Liver (tissue), 9 donors: Measurements from ENCODE around the gene KRTAP12-4. TPM values are rescaled to one million over a fixed set of nuclear protein-coding genes. Genes with fewer than 3 reads are reported as not detected.

ENCODE experiments used
- DNase-seq: peaks from one replicate; pipeline ENCODE4 v3.0.0-alpha.2; 2017; ENCODE audit warnings: low spot score
- H3K27ac ChIP-seq, 2 donors: one replicate each; pipeline ENCODE4 v1.7.0; 2013; ENCODE audit warnings: inconsistent platforms in 2 of 2, low read length in 2 of 2, control low read depth in 1 of 2, low read depth in 1 of 2, mild to moderate bottlenecking in 1 of 2
- H3K27me3 ChIP-seq, 4 donors: one replicate each; pipeline versions ENCODE4 v1.6.1 to v1.7.0; 2013; ENCODE audit warnings: low read length in 3 of 4, inconsistent platforms in 1 of 4, mild to moderate bottlenecking in 1 of 4, moderate library complexity in 1 of 4; ENCODE audit not compliant: control insufficient read depth in 4 of 4, insufficient read depth in 4 of 4
- H3K36me3 ChIP-seq, 4 donors: one replicate each; pipeline versions ENCODE4 v1.6.1 to v1.7.0; 2013; ENCODE audit warnings: low read length in 3 of 4, mild to moderate bottlenecking in 3 of 4, low read depth in 1 of 4, moderate library complexity in 1 of 4; ENCODE audit not compliant: control insufficient read depth in 4 of 4, insufficient read depth in 3 of 4
- H3K4me1 ChIP-seq, 4 donors: one replicate each; pipeline versions ENCODE4 v1.6.1 to v1.7.0; 2013; ENCODE audit warnings: low read length in 3 of 4, mild to moderate bottlenecking in 3 of 4, moderate library complexity in 1 of 4; ENCODE audit not compliant: control insufficient read depth in 4 of 4, insufficient read depth in 4 of 4
- H3K4me3 ChIP-seq, 3 donors: one replicate each; pipeline versions ENCODE4 v1.6.1 to v1.7.0; 2013; ENCODE audit warnings: low read length in 3 of 3, control low read depth in 1 of 3, low read depth in 1 of 3, mild to moderate bottlenecking in 1 of 3
- H3K9ac ChIP-seq, 2 donors: one replicate each; pipeline ENCODE4 v1.7.0; 2013; ENCODE audit warnings: low read length in 2 of 2, mild to moderate bottlenecking in 2 of 2, moderate library complexity in 2 of 2, control low read depth in 1 of 2, low read depth in 1 of 2
- H3K9me3 ChIP-seq, 4 donors: one replicate each; pipeline versions ENCODE4 v1.6.1 to v1.7.0; 2013; ENCODE audit warnings: low read length in 3 of 4; ENCODE audit not compliant: control insufficient read depth in 4 of 4
- ATF3 ChIP-seq: IDR thresholded peaks from 2 replicates; pipeline ENCODE4 v1.6.1; 2016; ENCODE audit warnings: antibody characterized with exemption
- CTCF ChIP-seq: fragments of 150-350 bp; IDR thresholded peaks from 2 replicates; pipeline ENCODE4 v1.5.1; 2017; ENCODE audit warnings: improper control_type of control experiment, low read depth, low read length; ENCODE audit not compliant: missing input control
- EGR1 ChIP-seq, 2 donors: IDR thresholded peaks; 2 replicates each; pipeline ENCODE4 v1.6.1; 2016 to 2018; ENCODE audit warnings: antibody characterized with exemption in 2 of 2, low read depth in 2 of 2
- FOXA1 ChIP-seq: IDR thresholded peaks from 2 replicates; pipeline ENCODE4 v1.6.1; 2016; ENCODE audit warnings: antibody characterized with exemption
- FOXA2 ChIP-seq: IDR thresholded peaks from 2 replicates; pipeline ENCODE4 v1.6.1; 2016; ENCODE audit warnings: antibody characterized with exemption
- HNF4G ChIP-seq: IDR thresholded peaks from 2 replicates; pipeline ENCODE4 v1.6.1; 2016; ENCODE audit warnings: antibody characterized with exemption
- JUND ChIP-seq, 2 donors: IDR thresholded peaks; 2 replicates each; pipeline ENCODE4 v1.6.1; 2016; ENCODE audit warnings: antibody characterized with exemption in 2 of 2
- MAX ChIP-seq: IDR thresholded peaks from 2 replicates; pipeline ENCODE4 v1.6.1; 2016; ENCODE audit warnings: antibody characterized with exemption
- NR2F2 ChIP-seq: IDR thresholded peaks from 2 replicates; pipeline ENCODE4 v1.6.1; 2016; ENCODE audit warnings: antibody characterized with exemption
- RAD21 ChIP-seq, 2 donors: IDR thresholded peaks; 2 replicates each; pipeline ENCODE4 v1.6.1; 2016; ENCODE audit warnings: antibody characterized with exemption in 2 of 2, mild to moderate bottlenecking in 2 of 2
- REST ChIP-seq: IDR thresholded peaks from 2 replicates; pipeline ENCODE4 v1.6.1; 2016; ENCODE audit warnings: antibody characterized with exemption, mild to moderate bottlenecking
- RXRA ChIP-seq, 2 donors: IDR thresholded peaks; 2 replicates each; pipeline ENCODE4 v1.6.1; 2017 to 2018; ENCODE audit warnings: antibody characterized with exemption in 2 of 2, mild to moderate bottlenecking in 1 of 2
- SP1 ChIP-seq: IDR thresholded peaks from 2 replicates; pipeline ENCODE4 v1.6.1; 2018; ENCODE audit warnings: antibody characterized with exemption, mild to moderate bottlenecking
- ZBTB33 ChIP-seq: IDR thresholded peaks from 2 replicates; pipeline ENCODE4 v1.6.1; 2016; ENCODE audit warnings: antibody characterized with exemption
- WGBS: extraction: QIAGEN DNeasy Blood & Tissue Kit; methylation state at CpG from one replicate; pipeline ENCODE4 v1.1.7; 2013; 5-methylcytosine and 5-hydroxymethylcytosine counted together
- polyA plus RNA-seq, 2 donors: library from polyadenylated mRNA; stranded (reverse) in 1 of 2; unstranded in 1 of 2; fragments of 200-250 nt in 1 of 2; fragments of >200 nt in 1 of 2; fragmentation: Nextera tagmentation in 1 of 2; extraction: Ambion mirVana in 1 of 2; gene quantifications; one replicate each; pipeline versions ENCODE4 v1.2.1 to v1.2.3, GENCODE V29; 2013 to 2015
- total RNA-seq, 2 donors: library from RNA; depleted of rRNA; stranded (reverse); fragments of >200 nt; gene quantifications; one replicate each; pipeline ENCODE4 v1.2.3, GENCODE V29; 2014
- donor health status: healthy.
- donor health status: healthy.
- donor health status: healthy.
- donor health status: healthy.
- donor health status: healthy.

Gene KRTAP12-4
- total and polyA plus RNA-seq, 4 donors, result not detected

GRCh38 chr21:44696572-44696971 is 42.1 kb upstream of the KRTAP12-4 start (continued):
- TF ChIP-seq CTCF (no peak), MAX (no peak)

- 77% methylated on average over 8 of the region's 8 CpGs for WGBS
- peaks cover 0 to 12% (median 5%) of the 10 kb centered on the region in 4 donors for H3K27me3 ChIP-seq
These were observed 41.2 kb upstream of the KRTAP12-4 start for GRCh38 chr21:44695641-44696040.

More at GRCh38 chr21:44695641-44696040, 41.2 kb upstream of the KRTAP12-4 start:
- no peak for TF ChIP-seq ATF3
- TF ChIP-seq RXRA (IDR thresholded peaks at IDR 0.05), result no peak
- no peak for TF ChIP-seq REST
- TF ChIP-seq SP1, result no peak
- no peak for TF ChIP-seq ZBTB33
- TF ChIP-seq EGR1 (IDR thresholded peaks at IDR 0.05; ENCODE audit: low read depth in 2 of 2), result no peak
- no peak for TF ChIP-seq CTCF
- no peak for TF ChIP-seq RAD21 (IDR thresholded peaks at IDR 0.05)
- TF ChIP-seq JUND (IDR thresholded peaks at IDR 0.05), result no peak
- no peak for TF ChIP-seq HNF4G
- TF ChIP-seq FOXA2, result no peak
- no peak for TF ChIP-seq NR2F2
- TF ChIP-seq FOXA1, result no peak
- no peak overlapping the region for H3K9ac ChIP-seq
- H3K9me3 ChIP-seq, result peaks cover 0 to 18% (median 2%) of the 10 kb centered on the region in 4 donors
- peak; percentile 8 for DNase-seq
- no peak overlapping the region for H3K4me3 ChIP-seq
- no peak overlapping the region for H3K27ac ChIP-seq
- H3K4me1 ChIP-seq, result no peaks in the 10 kb centered on the region
- no peaks in the 10 kb centered on the region for H3K36me3 ChIP-seq
